GM19351 (cell line): ENCODE measurements around the gene GOLGA6A.
"Not testable (repeated sequence)": the region's sequence is repeated elsewhere in the genome, so short reads cannot be mapped to it uniquely, and the experiment has no call there.

ENCODE experiments used
- ATAC-seq: cut with Tn5 transposase; IDR thresholded peaks from one replicate; pipeline ENCODE4 v1.9.1; 2021; ENCODE audit warnings: mild to moderate bottlenecking, moderate library complexity; ENCODE audit not compliant: unreplicated experiment

Gene GOLGA6A, protein sequence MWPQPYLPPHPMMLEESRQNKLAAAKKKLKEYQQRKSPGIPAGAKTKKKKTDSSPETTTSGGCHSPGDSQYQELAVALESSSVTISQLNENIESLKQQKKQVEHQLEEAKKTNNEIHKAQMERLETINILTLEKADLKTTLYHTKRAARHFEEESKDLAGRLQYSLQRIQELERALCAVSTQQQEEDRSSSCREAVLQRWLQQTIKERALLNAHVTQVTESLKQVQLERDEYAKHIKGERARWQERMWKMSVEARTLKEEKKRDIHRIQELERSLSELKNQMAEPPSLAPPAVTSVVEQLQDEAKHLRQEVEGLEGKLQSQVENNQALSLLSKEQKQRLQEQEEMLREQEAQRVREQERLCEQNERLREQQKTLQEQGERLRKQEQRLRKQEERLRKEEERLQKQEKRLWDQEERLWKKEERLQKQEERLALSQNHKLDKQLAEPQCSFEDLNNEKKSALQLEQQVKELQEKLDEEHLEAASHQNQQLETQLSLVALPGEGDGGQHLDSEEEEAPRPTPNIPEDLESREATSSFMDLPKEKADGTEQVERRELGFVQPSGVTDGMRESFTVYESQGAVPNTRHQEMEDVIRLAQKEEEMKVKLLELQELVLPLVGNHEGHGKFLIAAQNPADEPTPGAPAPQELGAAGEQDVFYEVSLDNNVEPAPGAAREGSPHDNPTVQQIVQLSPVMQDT

DNA sequence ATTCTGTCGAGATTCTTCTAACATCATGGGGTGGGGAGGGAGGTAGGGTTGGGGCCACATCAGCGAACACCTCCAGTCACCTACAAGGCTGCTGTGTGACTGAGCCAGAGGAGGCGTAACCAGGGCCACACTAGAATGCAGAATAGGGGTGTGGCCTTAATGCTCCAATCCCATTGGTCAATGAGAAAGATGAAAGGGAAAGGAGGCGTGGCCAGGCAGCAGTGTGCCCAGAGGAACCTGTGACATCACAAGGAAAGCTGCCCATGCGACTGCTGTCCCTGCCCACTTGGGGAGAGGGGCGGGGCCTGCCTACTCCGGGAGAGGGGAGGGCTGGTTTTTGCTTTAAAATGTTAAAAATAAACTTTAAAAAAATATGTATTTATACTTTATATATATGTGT, at the start of gene GOLGA6A:
GOLGA6A (minus strand) TSS at position 101 of the 400 bp plus-strand sequence; CDS start at position 60, 41 bp downstream.
- not testable (repeated sequence) for ATAC-seq

DNA sequence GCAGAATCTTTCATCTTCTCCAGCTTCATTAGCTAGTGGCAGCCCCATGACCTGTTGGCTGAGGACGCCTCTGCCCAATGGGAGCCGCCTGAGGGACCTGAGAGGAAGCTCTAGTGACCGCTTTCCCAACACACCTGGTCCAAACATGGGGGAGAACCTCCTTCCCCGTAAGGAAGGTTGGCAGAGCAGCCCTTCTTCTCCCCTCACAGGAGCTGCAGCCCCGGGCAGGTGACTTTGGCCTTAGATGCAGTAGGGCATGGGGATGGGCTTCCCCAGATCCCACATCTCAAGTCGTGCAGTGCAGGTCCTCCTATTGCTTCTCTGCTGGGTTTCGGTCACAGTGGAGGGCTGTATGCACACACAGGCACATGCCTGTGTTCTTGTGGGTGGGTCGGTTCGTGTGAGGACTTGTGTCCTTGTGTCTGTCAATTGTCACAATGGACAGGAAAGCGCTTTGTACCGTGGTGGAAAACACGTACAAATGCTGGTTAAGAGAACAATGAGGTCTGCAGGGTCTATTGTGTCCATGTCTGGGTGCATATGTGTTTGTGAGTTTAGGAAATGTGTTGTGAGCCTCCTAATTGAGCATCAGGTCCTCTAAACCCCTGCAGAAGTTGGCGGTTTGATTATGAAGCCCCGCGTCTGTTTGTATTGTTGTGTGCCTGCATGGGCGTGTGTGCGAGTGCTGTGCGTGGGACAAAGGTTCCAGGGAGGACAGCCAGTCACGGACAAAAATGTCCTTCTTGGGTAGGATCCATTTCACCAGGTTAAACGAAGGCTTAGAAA, 49.5 kb upstream of the GOLGA6A start:
- ATAC-seq: no peak

DNA sequence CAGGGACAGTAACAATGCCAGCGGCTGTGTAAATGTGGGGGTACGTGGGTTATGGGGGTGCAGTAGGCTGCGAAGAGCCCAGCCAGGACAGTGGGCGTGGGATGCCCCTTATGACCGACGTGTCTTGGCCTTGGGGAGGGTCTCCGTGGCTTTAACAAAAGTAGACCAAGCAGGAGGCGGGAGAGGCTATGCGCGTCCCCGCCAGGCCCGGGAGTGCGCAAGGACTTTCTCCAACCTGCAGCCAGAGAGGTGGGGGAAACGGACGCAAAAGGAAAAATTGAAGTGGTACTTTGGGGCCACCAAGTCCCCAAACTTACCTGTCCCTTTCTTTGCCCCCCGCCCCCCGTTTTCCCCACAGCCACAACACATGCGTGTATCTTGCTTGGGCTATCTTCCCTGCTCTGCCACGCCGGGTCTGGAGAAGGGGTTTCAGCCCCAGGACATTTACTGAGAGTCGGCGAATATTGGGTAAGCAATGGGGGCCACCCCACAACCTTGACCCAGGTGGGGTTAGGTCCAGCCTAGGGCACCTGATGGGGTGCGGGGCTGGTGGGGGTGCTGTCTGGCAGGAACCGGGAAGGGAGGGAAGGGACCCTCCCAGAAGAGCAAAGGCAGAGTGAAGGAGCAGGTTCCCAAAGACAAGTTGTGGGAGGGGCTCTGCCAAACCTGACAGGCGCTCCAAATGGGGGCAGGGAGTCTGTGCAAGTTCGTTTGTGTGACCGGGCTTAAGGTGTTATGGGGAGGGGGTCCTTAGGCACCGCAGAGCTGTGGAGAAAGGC, 48.7 kb upstream of the GOLGA6A start:
- no peak for ATAC-seq

DNA sequence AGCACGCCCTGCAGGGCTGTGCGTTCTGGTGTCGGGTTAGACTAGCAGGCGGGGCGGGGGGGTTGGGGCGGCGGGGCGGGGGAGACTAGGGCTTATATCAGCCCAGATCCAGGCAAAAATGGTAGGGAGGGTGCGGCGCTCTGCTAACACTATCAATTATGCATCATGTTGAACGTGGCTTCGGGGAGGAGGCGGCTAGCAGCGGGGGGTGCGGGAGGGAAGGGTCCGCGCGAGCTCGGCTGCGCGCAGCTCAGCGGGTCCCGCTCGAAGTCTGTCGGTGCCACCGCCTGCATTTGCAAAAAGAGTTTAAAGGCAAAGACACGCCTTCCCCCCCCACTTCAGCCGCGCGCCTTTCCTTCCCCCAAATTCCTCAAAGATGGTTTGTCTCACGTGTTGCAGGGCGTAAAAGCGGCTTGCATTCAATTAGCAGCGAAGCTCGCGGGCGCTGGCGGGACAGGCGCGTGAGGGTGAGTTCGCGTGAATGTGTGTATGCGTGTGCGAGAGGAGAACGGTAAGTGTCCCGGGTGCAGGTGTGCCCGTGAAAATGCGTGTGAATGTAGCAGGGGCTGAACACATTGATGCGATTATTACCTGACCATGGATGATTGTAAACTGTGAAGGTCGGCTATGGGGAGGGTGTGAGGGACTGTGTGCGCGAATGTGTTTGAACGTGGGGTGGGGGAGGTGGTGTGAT, 48.0 kb upstream of the GOLGA6A start, which contains the start of gene ISLR2:
ISLR2 (plus strand) TSS at position 432 of the 694 bp plus-strand sequence. CDS start 2,169 bp downstream, outside the sequence.
- no peak for ATAC-seq

DNA sequence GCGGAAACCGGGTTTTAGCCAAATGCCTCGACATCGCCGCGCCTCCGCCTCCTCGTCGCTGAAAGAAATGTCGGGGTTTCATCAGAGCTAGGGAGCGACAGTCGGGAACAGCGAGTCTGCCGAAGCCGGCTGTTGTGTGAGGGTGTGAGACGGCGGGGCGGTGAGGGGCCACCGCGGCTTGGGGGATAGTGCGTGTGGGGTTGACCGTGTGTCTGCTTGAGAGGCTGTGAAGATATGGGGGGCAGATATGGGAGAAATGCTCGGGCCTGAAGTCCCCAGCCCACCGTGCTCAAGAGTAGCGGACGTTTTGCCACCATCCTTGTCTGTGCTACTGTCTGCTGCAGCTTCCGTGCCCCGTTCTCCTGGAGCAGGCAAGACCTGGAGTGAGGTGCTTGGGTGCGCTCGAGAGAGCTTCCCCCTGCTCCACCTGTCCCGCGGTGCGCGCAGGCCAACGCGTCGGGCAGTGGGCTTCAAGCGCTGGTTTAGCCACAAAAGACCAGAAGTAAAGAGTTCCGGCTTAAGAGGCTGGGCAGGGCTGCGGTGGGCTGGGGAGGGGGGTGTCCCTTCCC, 47.3 kb upstream of the GOLGA6A start:
- no peak for ATAC-seq

DNA sequence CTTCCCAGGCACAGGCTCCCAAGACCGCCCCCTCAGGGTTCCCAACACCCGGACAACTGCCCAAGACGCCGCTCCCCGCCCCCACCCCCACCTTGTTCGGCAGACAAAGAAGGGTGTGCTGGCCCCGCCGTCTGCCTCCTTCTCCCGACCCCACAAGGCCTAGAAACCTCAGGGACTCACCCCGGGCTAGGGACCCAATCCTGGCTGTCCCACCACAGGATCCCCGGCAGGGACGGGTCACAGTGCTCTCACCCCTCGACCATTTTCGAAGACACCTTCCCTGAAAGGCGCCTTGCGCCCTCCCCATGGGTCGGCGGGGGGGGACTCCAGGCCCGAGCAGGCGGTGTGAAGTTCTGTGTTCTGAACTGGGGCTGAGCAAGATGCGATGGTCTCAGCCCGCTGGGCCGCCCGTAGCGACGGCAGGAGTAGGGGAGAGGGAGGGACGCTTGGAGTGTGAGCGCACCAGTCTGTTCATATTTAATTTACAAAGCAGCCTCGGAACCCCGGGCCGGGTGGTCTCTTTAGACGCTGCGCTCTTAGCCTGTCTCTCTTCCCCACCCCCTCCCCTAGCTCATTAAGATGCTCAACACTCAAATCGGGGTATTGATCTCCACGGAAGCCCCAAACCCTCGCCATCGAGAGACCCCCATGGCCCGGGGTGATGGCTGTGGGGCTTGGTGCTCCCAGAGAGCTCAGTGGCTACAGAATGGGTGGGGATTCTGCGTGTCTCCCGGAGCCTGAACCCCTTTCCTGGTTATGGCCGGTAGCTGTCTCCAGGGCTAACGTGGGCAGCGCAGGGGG, 46.6 kb upstream of the GOLGA6A start:
- no peak for ATAC-seq

DNA sequence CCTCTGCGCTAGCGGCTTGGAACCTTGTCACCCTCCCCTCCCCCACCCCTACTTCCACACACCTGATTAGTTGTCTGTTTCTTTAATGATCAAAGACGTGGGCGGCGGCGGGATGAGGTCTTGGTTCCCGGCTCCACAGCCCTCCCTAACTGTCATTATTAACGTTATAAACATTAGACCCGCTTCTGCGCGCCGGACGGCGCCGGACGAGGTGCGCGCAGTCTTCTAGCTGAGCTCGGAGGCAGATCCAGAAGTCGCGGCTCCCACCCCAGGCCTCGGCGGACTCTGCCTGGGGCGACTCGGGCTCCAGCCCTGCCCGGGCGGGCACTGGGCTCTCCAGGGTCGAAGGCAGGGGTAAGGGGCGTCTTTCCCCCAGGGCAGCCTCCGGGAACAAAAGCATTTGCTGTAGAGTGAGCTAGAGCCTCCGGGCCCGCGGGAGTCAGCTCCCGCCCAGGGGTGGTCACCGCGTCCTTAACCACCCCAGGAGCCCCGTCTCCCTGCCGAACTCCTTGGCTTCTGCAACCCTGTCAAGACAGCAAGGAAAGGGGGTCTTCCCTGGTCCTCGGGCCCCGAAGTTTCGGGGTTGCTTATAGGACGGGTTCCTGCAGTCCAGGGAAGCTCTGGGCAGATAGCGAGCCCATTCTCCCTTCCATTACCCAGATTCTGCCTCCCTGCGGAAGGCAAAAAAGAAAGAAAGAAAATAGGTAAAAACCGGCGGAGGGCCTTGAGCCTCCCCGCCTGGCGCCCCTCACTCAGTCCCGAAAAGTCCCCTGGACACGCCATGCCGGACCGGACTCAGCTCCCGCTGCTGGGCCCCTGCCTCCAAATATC, 45.8 kb upstream of the GOLGA6A start:
- no peak for ATAC-seq

DNA sequence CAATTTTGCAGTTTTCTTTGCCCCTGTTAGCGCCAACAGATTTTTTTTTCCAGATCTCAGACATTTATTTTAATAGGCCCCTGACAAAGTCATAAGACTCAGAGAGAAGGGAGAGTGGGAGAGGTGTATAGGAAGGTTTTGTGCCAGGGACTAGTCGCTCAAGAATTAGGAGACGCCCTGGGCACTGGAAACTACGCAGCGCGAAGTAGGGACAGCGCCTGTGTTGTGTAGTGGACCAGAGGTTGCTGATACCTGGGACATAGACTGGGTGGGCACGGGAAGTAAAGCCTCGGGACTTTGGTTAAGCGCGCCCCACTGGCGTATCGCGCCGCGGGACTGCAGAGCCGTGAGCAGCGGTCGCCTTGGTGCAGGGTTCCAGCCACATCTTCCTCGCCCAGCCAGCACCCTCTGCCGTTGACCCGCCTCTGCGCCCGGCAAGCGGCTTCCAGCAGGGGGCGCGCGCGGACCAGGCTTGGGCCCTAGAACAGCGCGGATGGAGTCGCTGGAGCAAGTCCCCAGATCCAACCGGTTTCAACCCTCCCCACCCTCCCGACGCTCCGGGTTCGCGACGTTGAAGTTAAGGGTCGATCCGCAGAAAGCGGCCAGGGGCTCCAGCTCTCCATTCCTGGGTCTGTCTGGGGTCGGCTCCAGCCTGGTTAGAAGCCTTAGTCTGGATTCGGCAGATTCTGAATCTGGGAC, 45.1 kb upstream of the GOLGA6A start:
- peak; percentile 51 for ATAC-seq

DNA sequence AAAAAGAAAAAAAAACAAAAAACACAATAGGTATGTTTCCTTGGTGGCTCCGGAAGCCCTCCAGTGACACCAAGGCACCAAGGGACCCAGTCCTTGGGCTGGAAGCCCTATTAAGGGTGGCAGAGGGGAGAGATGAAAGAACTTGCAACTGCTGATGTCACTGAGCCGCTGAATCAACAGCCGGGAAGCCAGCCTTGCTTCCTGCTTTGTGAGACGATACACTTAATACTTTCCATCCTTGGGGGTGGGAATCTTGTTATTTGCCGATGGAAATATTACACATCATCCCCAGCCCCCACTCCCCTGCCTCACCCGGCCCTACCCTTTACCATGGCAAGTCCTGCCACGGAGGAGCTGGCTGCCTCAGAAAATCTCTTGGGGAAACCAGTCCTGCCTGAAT, 42.4 kb upstream of the GOLGA6A start:
- no peak for ATAC-seq

DNA sequence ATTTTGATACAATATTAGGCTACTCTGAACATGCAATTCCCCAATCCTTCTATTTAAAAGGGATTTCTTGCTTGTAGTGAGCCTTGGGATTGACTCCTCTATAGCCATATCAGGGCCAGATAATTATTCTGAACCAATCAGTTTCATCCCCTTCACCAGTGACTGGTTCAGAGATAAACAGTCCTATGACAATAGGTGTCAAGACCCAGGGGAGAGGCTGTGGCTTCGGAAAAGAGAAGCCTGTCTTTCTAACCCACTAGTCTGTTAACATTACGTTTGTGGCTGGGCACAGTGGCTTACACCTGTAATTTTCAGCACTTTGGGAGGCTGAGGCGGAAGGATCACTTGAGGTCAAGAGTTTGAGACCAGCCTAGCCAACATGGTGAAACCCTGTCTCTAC, 41.8 kb upstream of the GOLGA6A start:
- no peak for ATAC-seq

DNA sequence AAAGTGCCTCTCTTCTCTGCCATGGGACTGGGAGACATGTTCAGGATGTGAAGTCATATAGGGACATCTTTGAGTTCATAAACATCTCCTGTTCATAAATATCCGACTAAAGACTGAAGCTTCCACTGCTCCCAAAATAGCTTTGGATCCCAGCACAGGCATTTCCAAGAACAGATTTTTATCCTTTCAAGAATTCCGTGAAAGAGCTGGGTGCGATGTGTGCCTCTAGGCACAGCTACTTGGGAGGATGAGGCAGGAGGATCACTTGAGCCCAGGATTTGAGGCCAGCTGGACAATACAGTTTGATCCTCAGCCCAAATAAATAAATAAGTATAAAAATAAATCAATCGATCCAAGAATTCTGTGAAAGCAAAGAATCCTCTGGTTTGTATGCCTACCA, 41.3 kb upstream of the GOLGA6A start:
- ATAC-seq: no peak

DNA sequence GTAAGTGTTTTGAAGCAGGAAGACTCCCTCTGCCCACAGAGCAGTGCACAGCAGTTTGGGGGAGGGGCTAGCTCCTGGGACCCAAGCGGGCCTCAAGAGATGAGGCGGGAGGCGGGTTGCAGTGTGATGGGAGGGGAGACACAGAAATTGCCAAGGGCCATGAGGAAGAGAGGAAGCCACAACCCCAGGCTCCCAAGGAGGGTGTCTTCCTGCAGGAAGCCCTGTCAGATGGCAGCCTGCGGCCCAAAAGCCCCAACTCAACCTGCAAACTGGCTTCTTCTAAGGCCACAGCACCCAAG, 40.7 kb upstream of the GOLGA6A start:
- ATAC-seq: no peak

DNA sequence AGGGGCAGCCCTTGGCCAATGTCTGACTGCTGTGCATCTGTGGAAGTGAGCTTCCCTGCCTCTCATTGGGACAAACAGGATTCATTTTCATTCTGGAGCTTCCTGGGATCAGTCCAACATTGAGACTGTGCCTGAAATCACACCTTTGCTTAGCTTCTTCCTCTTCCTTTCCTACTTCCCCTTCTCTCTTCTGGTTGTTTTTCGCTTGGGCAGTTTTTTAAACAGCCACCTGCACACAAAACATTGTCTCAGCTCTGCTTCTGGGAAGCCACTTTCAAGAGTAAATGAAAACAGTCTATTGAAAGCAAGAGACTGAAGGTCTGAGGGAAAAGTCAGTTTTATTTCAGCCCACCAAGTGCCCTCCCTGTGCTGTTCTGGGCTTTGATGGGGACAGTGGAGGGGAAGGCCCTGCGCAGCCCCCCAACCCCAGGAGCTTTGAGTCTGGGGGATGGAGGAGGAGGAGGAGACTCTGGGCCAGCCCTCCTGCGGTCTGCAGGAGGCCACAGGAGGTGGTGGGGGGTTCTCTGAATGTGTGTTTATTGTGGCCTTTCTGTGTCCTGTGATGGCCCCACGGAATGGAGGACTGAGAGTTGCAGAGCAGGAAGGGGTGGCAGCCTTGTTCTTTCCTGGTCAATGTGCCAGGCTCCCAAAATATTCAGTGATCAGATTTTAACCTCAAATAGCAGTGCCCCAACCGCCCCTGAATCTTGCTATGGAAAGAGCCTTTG, 40.2 kb upstream of the GOLGA6A start:
- ATAC-seq: no peak

DNA sequence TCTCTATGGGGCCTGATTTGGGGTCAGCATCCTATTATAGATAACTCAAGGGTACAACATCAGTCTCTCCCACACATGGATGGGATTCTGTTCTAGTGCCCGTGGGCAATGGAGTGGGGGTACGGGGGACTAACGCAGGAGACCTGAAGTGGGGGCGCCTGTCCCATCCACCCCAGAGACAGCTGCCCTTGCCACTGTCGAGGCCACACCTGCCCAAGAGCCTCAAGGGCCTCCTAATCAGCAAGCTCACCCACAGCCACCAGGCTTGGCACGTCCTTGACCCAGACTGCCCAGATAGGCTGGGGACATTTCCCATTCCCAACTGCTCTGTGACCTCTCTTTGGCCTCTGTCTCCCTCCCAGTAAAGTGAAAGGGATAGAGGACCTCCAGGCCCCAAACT, 39.5 kb upstream of the GOLGA6A start:
- no peak for ATAC-seq

DNA sequence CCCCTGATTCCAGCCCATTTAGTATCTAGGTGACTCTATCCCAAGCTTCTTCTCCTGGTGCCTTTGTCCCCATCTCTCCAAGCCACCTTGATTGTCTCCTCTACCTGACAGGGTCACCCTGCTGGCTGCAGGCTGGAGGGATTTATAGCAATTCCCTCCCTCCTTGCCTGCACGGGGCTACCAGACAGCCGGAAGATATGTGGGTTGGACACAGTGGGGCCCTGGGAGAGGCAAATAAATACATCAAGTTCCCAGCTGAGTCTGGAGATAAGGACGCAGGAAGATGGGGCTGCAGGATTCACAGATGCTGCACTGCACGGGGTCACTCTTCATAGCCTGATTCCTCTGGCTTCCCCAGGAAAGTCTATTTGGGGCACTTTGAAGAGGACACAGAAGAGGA, 38.7 kb upstream of the GOLGA6A start:
- no peak for ATAC-seq

DNA sequence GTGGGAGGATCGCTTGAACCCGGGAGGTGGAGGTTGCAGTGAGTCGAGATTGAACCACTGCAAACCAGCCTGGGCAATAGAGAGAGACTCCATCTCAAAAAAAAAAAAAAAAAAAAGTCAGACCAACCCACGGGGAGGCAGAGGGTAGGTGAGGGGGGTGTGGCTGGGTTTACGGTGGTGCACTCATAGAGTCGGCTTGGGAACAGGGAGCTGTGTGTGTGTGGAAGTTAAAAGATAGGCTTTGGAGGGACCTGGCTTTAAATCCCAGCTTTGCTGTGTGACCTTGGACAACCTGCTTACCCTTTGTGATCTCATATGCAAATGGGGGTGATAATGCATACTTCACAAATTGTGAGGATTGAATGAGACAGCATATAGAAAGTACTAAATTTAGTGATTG, 38.1 kb upstream of the GOLGA6A start:
- ATAC-seq: no peak

DNA sequence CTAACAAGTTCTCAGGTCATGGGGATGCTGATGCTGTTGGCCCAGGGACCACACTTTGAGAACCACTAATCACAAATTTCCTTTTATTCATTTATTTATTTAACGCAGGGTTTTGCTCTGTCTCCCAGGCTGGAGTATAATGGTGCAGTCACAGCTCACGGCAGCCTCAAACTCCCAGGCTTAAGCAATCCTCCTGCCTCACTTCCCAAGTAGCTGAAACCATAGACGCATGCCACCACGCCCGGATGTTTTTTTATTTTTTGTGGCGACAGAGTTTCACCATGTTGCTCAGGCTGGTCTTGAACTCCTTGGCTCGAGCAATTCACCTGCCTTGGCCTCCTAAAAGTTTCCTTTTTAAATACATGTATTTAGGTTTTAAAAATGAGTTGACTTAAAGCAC, 27.4 kb upstream of the GOLGA6A start:
- no peak for ATAC-seq
